Gastrocnemius medialis (tissue), 4 donors: ENCODE measurements around the gene THAP2. TPM values are rescaled to one million over a fixed set of nuclear protein-coding genes. Genes with fewer than 3 reads are reported as not detected.

Source experiments
- ATAC-seq, 2 donors: fragments of 150-250 bp; one replicate each; pipeline ENCODE4 v1.9.1; 2016
- DNase-seq, 2 donors: peaks; one replicate each; pipeline ENCODE4 v3.0.0-alpha.2; 2019
- H3K27ac ChIP-seq, 4 donors: fragments of 200-600 bp; sonication (generic); 1 replicate in 1 of 4; 2 replicates in 3 of 4; pipeline ENCODE4 v1.5.1; 2016 to 2018; ENCODE audit warnings: mild to moderate bottlenecking in 2 of 4, moderate library complexity in 1 of 4
- H3K27me3 ChIP-seq, 3 donors: fragments of 200-600 bp; sonication (generic) in 2 of 3; 1 replicate in 1 of 3; 2 replicates in 2 of 3; pipeline versions ENCODE4 v1.5.1 to v1.6.0; 2016 to 2019; ENCODE audit warnings: mild to moderate bottlenecking in 1 of 3, moderate library complexity in 1 of 3
- H3K36me3 ChIP-seq, 2 donors: fragments of 200-600 bp; sonication (generic) in 1 of 2; one replicate each; pipeline ENCODE4 v1.5.1; 2017 to 2018
- H3K4me1 ChIP-seq, 2 donors: fragments of 200-600 bp; sonication (generic) in 1 of 2; one replicate each; pipeline ENCODE4 v1.5.1; 2016 to 2017; ENCODE audit warnings: mild to moderate bottlenecking in 2 of 2
- H3K4me3 ChIP-seq, 4 donors: fragments of 200-600 bp; sonication (generic) in 3 of 4; 1 replicate in 1 of 4; 2 replicates in 3 of 4; pipeline ENCODE4 v1.5.1; 2016 to 2019; ENCODE audit warnings: mild to moderate bottlenecking in 2 of 4
- H3K9me3 ChIP-seq, 3 donors: fragments of 200-600 bp; sonication (generic) in 2 of 3; 1 replicate in 1 of 3; 2 replicates in 2 of 3; pipeline ENCODE4 v1.5.1; 2016 to 2019
- POLR2A ChIP-seq, 2 donors: fragments of 450-650 bp; IDR thresholded peaks; one replicate each; pipeline ENCODE4 v1.6.1; 2017; ENCODE audit warnings: antibody characterized with exemption in 2 of 2, mild to moderate bottlenecking in 2 of 2, moderate library complexity in 2 of 2
- in situ Hi-C, 4 donors: fragments of 200-750 bp; cut with MboI; loops; one replicate each; pipeline versions ENCODE4 v1.15.0 to v1.8.0; 2017; ENCODE audit warnings: low sequenced_read_pairs in 4 of 4
- intact Hi-C: fragments of 100-400 bp; cut with DNase I; formaldehyde crosslinking; loops from one replicate; pipeline ENCODE4 v1.15.1; 2023; ENCODE audit warnings: low total_unique reads
- total RNA-seq, 4 donors: library from RNA; depleted of rRNA; stranded (reverse); fragments of >200 nt; gene quantifications; one replicate each; pipeline versions ENCODE4 v1.1.0 to v1.2.3, GENCODE V29; 2016
- TF ChIP-seq, protein P1 (sequence below), 5 experiments: fragments of 450-650 bp in 3 of 5; fragments of 200-600 bp in 2 of 5; sonication (generic) in 2 of 5; IDR thresholded peaks in 4 of 5; conservative IDR thresholded peaks in 1 of 5; 1 replicate in 4 of 5; 2 replicates in 1 of 5; pipeline ENCODE4 v1.5.1; 2016 to 2019; ENCODE audit warnings: antibody characterized with exemption in 5 of 5, mild to moderate bottlenecking in 3 of 5, moderate library complexity in 3 of 5

Gene THAP2
- total RNA-seq, 4 donors from 2014 or later = 0.93 to 6.6 (median 3.2) TPM

DNA sequence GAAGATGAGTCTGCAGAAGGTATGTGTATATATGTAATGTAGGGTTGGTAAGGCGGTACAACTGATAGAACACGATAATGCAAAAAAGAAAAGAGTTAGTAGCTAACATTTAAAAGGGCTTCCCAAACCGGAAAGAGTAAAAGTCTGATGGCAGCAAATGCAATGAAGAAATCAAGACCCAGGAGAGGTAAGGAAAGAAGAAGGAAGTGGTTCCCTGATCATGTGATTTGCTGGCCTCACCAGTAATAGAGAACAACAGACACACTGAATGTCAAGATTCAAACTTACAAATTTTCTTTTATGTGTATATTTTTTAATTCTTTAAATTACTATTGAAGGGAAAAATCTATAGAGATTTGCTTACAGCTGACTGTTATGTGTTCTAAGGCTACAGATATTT lies 18.8 kb upstream of the THAP2 start:
- intact Hi-C loops = no loop called here
- in situ Hi-C loops = loop anchor here in 2 of 4 donors (10.0 to 25.0 kb wide), 3 partner anchors 230 to 242 kb away; no protein-coding TSS in a partner anchor
- peaks cover 0 to 66% of the 10 kb centered on the region in 2 donors for H3K36me3 ChIP-seq
- H3K4me1 ChIP-seq = no peaks in the 10 kb centered on the region
- H3K27ac ChIP-seq = peak overlapping the region in 1 of 4 donors; percentile 19
- DNase-seq = no peak
- TF ChIP-seq, protein P1, sequence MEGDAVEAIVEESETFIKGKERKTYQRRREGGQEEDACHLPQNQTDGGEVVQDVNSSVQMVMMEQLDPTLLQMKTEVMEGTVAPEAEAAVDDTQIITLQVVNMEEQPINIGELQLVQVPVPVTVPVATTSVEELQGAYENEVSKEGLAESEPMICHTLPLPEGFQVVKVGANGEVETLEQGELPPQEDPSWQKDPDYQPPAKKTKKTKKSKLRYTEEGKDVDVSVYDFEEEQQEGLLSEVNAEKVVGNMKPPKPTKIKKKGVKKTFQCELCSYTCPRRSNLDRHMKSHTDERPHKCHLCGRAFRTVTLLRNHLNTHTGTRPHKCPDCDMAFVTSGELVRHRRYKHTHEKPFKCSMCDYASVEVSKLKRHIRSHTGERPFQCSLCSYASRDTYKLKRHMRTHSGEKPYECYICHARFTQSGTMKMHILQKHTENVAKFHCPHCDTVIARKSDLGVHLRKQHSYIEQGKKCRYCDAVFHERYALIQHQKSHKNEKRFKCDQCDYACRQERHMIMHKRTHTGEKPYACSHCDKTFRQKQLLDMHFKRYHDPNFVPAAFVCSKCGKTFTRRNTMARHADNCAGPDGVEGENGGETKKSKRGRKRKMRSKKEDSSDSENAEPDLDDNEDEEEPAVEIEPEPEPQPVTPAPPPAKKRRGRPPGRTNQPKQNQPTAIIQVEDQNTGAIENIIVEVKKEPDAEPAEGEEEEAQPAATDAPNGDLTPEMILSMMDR (IDR thresholded peaks at IDR 0.05 in 4 of 5, conservative IDR thresholded peaks at IDR 0.05 in 1 of 5) = no peak
- no peak for TF ChIP-seq POLR2A (IDR thresholded peaks at IDR 0.05)
- ATAC-seq = no peak
- H3K4me3 ChIP-seq = no peak overlapping the region
- no peaks in the 10 kb centered on the region for H3K27me3 ChIP-seq
- H3K9me3 ChIP-seq = no peaks in the 10 kb centered on the region

DNA sequence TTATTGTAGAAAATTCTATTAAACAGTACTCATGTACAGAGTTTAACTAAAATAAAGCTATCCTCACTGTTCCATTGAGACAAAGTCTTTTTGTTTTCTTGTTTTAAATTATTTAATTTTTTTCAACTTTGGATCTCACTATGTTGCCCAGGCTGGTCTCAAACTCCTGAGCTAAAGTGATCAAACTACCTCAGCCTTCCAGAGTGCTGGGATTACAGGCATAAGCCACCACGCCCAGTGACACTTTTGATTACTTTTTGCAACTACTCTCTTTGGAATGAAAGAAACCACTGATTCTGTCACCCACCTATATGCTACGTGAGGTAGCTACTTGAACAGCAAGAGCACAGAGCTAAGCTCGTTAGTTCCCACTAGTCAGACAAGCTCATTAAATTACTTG lies 17.6 kb upstream of the THAP2 start:
- H3K4me3 ChIP-seq = no peak overlapping the region
- TF ChIP-seq, protein P1 (IDR thresholded peaks at IDR 0.05 in 4 of 5, conservative IDR thresholded peaks at IDR 0.05 in 1 of 5) = no peak
- no peak for TF ChIP-seq POLR2A (IDR thresholded peaks at IDR 0.05)
- H3K27ac ChIP-seq = no peak overlapping the region
- peaks cover 0 to 59% of the 10 kb centered on the region in 2 donors for H3K36me3 ChIP-seq
- peaks cover 0 to 4% of the 10 kb centered on the region in 2 donors for H3K4me1 ChIP-seq
- ATAC-seq (no peak), DNase-seq (no peak)
- in situ Hi-C loops = loop anchor here in 2 of 4 donors (10.0 to 25.0 kb wide), 3 partner anchors 232 to 241 kb away; no protein-coding TSS in a partner anchor
- H3K9me3 ChIP-seq = no peaks in the 10 kb centered on the region
- intact Hi-C loops = no loop called here
- H3K27me3 ChIP-seq = no peaks in the 10 kb centered on the region

DNA sequence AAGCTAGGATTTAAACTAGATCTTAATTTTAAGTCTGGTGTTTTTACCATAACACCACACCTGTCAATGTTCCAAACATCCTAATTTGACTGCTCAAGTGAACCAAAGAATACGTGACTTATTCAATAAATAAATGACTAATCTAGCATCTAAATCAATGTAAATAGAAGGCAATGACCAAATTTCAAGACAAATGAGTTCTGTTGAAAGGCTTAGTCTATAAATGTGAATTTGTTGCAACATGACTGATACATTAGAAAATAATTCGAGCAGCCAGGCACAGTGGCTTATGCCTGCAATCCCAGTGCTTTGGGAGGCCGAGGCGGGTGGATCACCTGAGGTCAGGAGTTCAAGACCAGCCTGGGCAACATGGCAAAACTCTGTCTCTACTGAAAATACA lies 15.6 kb upstream of the THAP2 start:
- in situ Hi-C loops = loop anchor here in 2 of 4 donors (10.0 to 25.0 kb wide), 3 partner anchors 234 to 239 kb away; no protein-coding TSS in a partner anchor
- H3K27me3 ChIP-seq = no peaks in the 10 kb centered on the region
- peaks cover 0 to 51% of the 10 kb centered on the region in 2 donors for H3K36me3 ChIP-seq
- ATAC-seq (no peak), DNase-seq (no peak)
- no peaks in the 10 kb centered on the region for H3K9me3 ChIP-seq
- TF ChIP-seq, protein P1 (IDR thresholded peaks at IDR 0.05 in 4 of 5, conservative IDR thresholded peaks at IDR 0.05 in 1 of 5) = no peak
- no peak for TF ChIP-seq POLR2A (IDR thresholded peaks at IDR 0.05)
- intact Hi-C loops = no loop called here
- no peak overlapping the region for H3K27ac ChIP-seq
- peaks cover 0 to 4% of the 10 kb centered on the region in 2 donors for H3K4me1 ChIP-seq
- H3K4me3 ChIP-seq = no peak overlapping the region

DNA sequence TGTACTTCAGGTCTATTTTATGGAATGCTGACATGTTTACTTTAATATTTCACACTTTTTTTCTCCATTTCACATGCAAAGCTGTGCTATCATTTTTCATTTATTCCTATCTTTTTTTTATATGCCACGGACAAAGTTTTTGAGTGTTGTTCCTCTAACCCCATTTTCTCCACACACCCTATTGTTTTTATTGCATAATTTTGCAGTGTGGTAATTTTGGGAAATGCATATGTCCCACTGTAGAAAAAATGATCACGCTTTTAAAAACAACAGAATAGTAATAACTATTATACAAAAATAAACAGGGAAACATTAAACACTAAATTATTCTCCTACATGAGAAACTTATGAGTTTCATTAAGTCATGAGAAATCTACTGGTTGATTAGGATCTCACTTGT lies 14.7 kb upstream of the THAP2 start:
- intact Hi-C loops = no loop called here
- Histone ChIP-seq H3K4me1 (peaks cover 0 to 4% of the 10 kb centered on the region in 2 donors), H3K4me3 (no peak overlapping the region), H3K36me3 (peaks cover 0 to 51% of the 10 kb centered on the region in 2 donors), H3K9me3 (no peaks in the 10 kb centered on the region), H3K27ac (no peak overlapping the region), H3K27me3 (no peaks in the 10 kb centered on the region)
- TF ChIP-seq POLR2A (IDR thresholded peaks at IDR 0.05) = no peak
- TF ChIP-seq, protein P1 (IDR thresholded peaks at IDR 0.05 in 4 of 5, conservative IDR thresholded peaks at IDR 0.05 in 1 of 5) = no peak
- in situ Hi-C loops = loop anchor here in 2 of 4 donors (10.0 to 25.0 kb wide), 3 partner anchors 235 to 238 kb away; no protein-coding TSS in a partner anchor
- DNase-seq (no peak), ATAC-seq (no peak)

DNA sequence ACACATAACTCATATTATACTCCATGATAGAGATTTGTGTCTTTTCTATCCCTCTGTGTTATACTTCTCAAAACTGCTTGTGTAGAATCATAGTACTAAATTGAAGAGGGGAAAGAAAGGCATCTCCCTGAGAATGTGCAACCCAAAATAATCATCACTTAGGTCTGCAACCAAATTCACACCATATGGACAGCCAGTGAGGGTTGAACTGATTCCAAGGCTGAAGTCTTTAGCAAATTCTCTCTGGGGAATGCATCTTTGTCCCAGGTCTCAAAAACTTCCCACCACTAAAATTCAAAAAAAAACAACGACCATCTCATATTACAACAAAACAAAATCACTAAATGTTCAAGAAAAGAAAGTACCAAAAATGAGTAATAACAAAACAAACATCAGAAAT lies 11.4 kb upstream of the THAP2 start:
- peaks cover 0 to 40% of the 10 kb centered on the region in 2 donors for H3K36me3 ChIP-seq
- in situ Hi-C loops (no loop called here), intact Hi-C loops (no loop called here)
- DNase-seq (no peak), ATAC-seq (no peak)
- no peak overlapping the region for H3K4me3 ChIP-seq
- H3K4me1 ChIP-seq = peaks cover 5 to 7% of the 10 kb centered on the region in 2 donors
- H3K27ac ChIP-seq = no peak overlapping the region
- no peaks in the 10 kb centered on the region for H3K27me3 ChIP-seq
- TF ChIP-seq, protein P1 (IDR thresholded peaks at IDR 0.05 in 4 of 5, conservative IDR thresholded peaks at IDR 0.05 in 1 of 5) = no peak
- TF ChIP-seq POLR2A (IDR thresholded peaks at IDR 0.05) = no peak
- H3K9me3 ChIP-seq = no peaks in the 10 kb centered on the region
